Common myeloid progenitor, CD34-positive (primary cell): ENCODE measurements around the gene ZNF628.
A peak's percentile ranks its signal among the peaks of the same experiment; 100 is the strongest.

Experiments used
- CTCF ChIA-PET: fragments of 350-600 bp; sonication (Branson Sonifier 250); formaldehyde crosslinking; loops from one replicate; lab custom pipeline; 2021; ENCODE audit warnings: antibody characterized with exemption; lab: Charles Lee
- POLR2A ChIA-PET: fragments of 350-600 bp; sonication (Branson Sonifier 250); formaldehyde crosslinking; loops from one replicate; lab custom pipeline; 2021; ENCODE audit warnings: antibody characterized with exemption; lab: Charles Lee
- DNase-seq, 3 donors: peaks; one replicate each; pipeline versions ENCODE4 v3.0.0 to v3.0.0-alpha.2; 2013
- H3K27ac ChIP-seq, 2 experiments: 1 replicate in 1 of 2; 2 replicates in 1 of 2; pipeline ENCODE4 v1.7.0; 2013; ENCODE audit warnings: inconsistent platforms in 2 of 2, low read length in 2 of 2, mild to moderate bottlenecking in 2 of 2, low read depth in 1 of 2, moderate library complexity in 1 of 2; ENCODE audit not compliant: severe bottlenecking in 2 of 2, insufficient read depth in 1 of 2, poor library complexity in 1 of 2
- H3K27me3 ChIP-seq, 5 experiments: replicated peaks in 2 of 5; 1 replicate in 3 of 5; 2 replicates in 2 of 5; pipeline versions ENCODE4 v1.6.1 to v1.7.0; 2013; ENCODE audit warnings: low read length in 4 of 5, mild to moderate bottlenecking in 2 of 5, moderate library complexity in 2 of 5, inconsistent platforms in 1 of 5; ENCODE audit not compliant: insufficient read depth in 5 of 5, control insufficient read depth in 4 of 5
- H3K36me3 ChIP-seq, 4 experiments: 1 replicate in 2 of 4; 2 replicates in 2 of 4; pipeline versions ENCODE4 v1.6.1 to v1.7.0; 2013; ENCODE audit warnings: low read length in 3 of 4, control low read depth in 1 of 4, mild to moderate bottlenecking in 1 of 4; ENCODE audit not compliant: control insufficient read depth in 4 of 4, insufficient read depth in 4 of 4
- H3K4me1 ChIP-seq, 4 experiments: 1 replicate in 3 of 4; 2 replicates in 1 of 4; pipeline versions ENCODE4 v1.6.1 to v1.7.1; 2013; ENCODE audit warnings: low read length in 3 of 4, mild to moderate bottlenecking in 3 of 4, control low read depth in 1 of 4, inconsistent platforms in 1 of 4, moderate library complexity in 1 of 4; ENCODE audit not compliant: control insufficient read depth in 4 of 4, insufficient read depth in 4 of 4; ENCODE audit errors: control extremely low read depth in 1 of 4
- H3K4me3 ChIP-seq, 7 experiments: 1 replicate in 4 of 7; 2 replicates in 3 of 7; pipeline versions ENCODE4 v1.5.1 to v1.7.0; 2013; ENCODE audit warnings: mild to moderate bottlenecking in 7 of 7, low read length in 6 of 7, moderate library complexity in 6 of 7, inconsistent platforms in 2 of 7, low read depth in 2 of 7, control low read depth in 1 of 7; ENCODE audit not compliant: insufficient read depth in 4 of 7, control insufficient read depth in 1 of 7; ENCODE audit errors: extremely low read depth in 1 of 7
- H3K9me3 ChIP-seq, 5 experiments: 1 replicate in 4 of 5; 2 replicates in 1 of 5; pipeline versions ENCODE4 v1.6.1 to v1.7.1; 2013; ENCODE audit warnings: low read length in 4 of 5, mild to moderate bottlenecking in 2 of 5, inconsistent platforms in 1 of 5, low read depth in 1 of 5, moderate library complexity in 1 of 5; ENCODE audit not compliant: control insufficient read depth in 4 of 5, insufficient read depth in 2 of 5; ENCODE audit errors: control extremely low read depth in 1 of 5
- WGBS: methylation state at CpG from one replicate; pipeline ENCODE4 v1.1.5; 2013; ENCODE audit not compliant: insufficient coverage; 5-methylcytosine and 5-hydroxymethylcytosine counted together

ZNF628 gene

GRCh38 chr19:55454787-55455243 lies 21.6 kb upstream of the ZNF628 start:
- peaks cover 0 to 18% (median 11%) of the 10 kb centered on the region in 4 experiments for H3K4me1 ChIP-seq
- WGBS, result 83% methylated on average over 12 of the region's 14 CpGs
- H3K9me3 ChIP-seq, result no peaks in the 10 kb centered on the region
- no peak overlapping the region for H3K4me3 ChIP-seq
- CTCF ChIA-PET, result interaction anchor here (1.9 kb wide), 1 partner anchor 314 kb away, joined by 10 read pairs; no protein-coding TSS in a partner anchor
- H3K27ac ChIP-seq, result no peak overlapping the region
- H3K27me3 ChIP-seq, result peaks cover 0 to 30% (median 11%) of the 10 kb centered on the region in 5 experiments
- peaks cover 0 to 17% (median 10%) of the 10 kb centered on the region in 4 experiments for H3K36me3 ChIP-seq
- POLR2A ChIA-PET, result no interaction called here
- DNase-seq, result peak in 2 of 3 donors; percentile 61 to 68

- peaks cover 0 to 23% (median 18%) of the 10 kb centered on the region in 4 experiments for H3K4me1 ChIP-seq
- H3K4me3 ChIP-seq, result no peak overlapping the region
- WGBS, result 94% methylated on average over 8 of the region's 11 CpGs
- POLR2A ChIA-PET, result no interaction called here
- H3K27me3 ChIP-seq, result peaks cover 0 to 22% (median 7%) of the 10 kb centered on the region in 5 experiments
- no peak for DNase-seq
- H3K36me3 ChIP-seq, result peaks cover 0 to 17% (median 10%) of the 10 kb centered on the region in 4 experiments
- no peak overlapping the region for H3K27ac ChIP-seq
- no peaks in the 10 kb centered on the region for H3K9me3 ChIP-seq
- CTCF ChIA-PET, result no interaction called here
These were observed 20.7 kb upstream of the ZNF628 start for GRCh38 chr19:55455576-55456235.

GRCh38 chr19:55456347-55456746 lies 20.1 kb upstream of the ZNF628 start:
- WGBS, result 97% methylated on average over 14 of the region's 14 CpGs
- Histone ChIP-seq H3K9me3 (no peaks in the 10 kb centered on the region), H3K36me3 (peaks cover 0 to 17% (median 10%) of the 10 kb centered on the region in 4 experiments), H3K4me3 (no peak overlapping the region), H3K27me3 (peaks cover 0 to 17% (median 7%) of the 10 kb centered on the region in 5 experiments), H3K27ac (no peak overlapping the region), H3K4me1 (peaks cover 0 to 26% (median 22%) of the 10 kb centered on the region in 4 experiments)
- DNase-seq, result no peak
- POLR2A ChIA-PET, result no interaction called here
- CTCF ChIA-PET, result no interaction called here

GRCh38 chr19:55457683-55458457 lies 18.5 kb upstream of the ZNF628 start:
- no peak for DNase-seq
- POLR2A ChIA-PET, result no interaction called here
- CTCF ChIA-PET, result interaction anchor here (1.0 to 1.3 kb wide), 2 partner anchors 11 to 46 kb away, joined by 3 to 4 read pairs; no protein-coding TSS in a partner anchor

GRCh38 chr19:55459551-55459949 lies 16.9 kb upstream of the ZNF628 start:
- 95% methylated on average over 5 of the region's 8 CpGs for WGBS
- Histone ChIP-seq H3K4me3 (no peak overlapping the region), H3K27me3 (no peaks in the 10 kb centered on the region), H3K9me3 (no peaks in the 10 kb centered on the region), H3K36me3 (peaks cover 0 to 13% (median 7%) of the 10 kb centered on the region in 4 experiments), H3K27ac (no peak overlapping the region), H3K4me1 (peaks cover 0 to 24% (median 17%) of the 10 kb centered on the region in 4 experiments)
- ChIA-PET CTCF (interaction anchor here (0.6 to 1.4 kb wide), 5 partner anchors 8 to 319 kb away, joined by 3 to 4 read pairs (median 4); no protein-coding TSS in a partner anchor), POLR2A (no interaction called here)
- DNase-seq, result no peak

More at GRCh38 chr19:55457683-55458457, 18.5 kb upstream of the ZNF628 start:
- no peak overlapping the region for H3K4me3 ChIP-seq
- H3K27ac ChIP-seq, result no peak overlapping the region
- H3K9me3 ChIP-seq, result no peaks in the 10 kb centered on the region
- H3K4me1 ChIP-seq, result peaks cover 0 to 24% (median 17%) of the 10 kb centered on the region in 4 experiments
- H3K36me3 ChIP-seq, result peaks cover 0 to 17% (median 10%) of the 10 kb centered on the region in 4 experiments
- peaks cover 0 to 3% (median 0%) of the 10 kb centered on the region in 5 experiments for H3K27me3 ChIP-seq
- 95% methylated on average over 13 of the region's 16 CpGs for WGBS

GRCh38 chr19:55459950-55460657 lies 16.3 kb upstream of the ZNF628 start:
- no peak for DNase-seq
- Histone ChIP-seq H3K4me3 (no peak overlapping the region), H3K4me1 (peaks cover 0 to 24% (median 17%) of the 10 kb centered on the region in 4 experiments), H3K36me3 (peaks cover 0 to 13% (median 7%) of the 10 kb centered on the region in 4 experiments), H3K27me3 (no peaks in the 10 kb centered on the region), H3K27ac (peak overlapping the region in 1 of 2 experiments; percentile 91), H3K9me3 (no peaks in the 10 kb centered on the region)
- WGBS, result 85% methylated on average over 15 of the region's 16 CpGs
- POLR2A ChIA-PET, result interaction anchor here (0.5 to 0.6 kb wide), 2 partner anchors 244 to 528 kb away, joined by 3 to 4 read pairs; no protein-coding TSS in a partner anchor
- CTCF ChIA-PET, result interaction anchor here (0.6 to 1.4 kb wide), 5 partner anchors 7 to 319 kb away, joined by 3 to 4 read pairs (median 4); no protein-coding TSS in a partner anchor
